ENCODE results near the gene ATP10B.

ATP10B gene

DNA sequence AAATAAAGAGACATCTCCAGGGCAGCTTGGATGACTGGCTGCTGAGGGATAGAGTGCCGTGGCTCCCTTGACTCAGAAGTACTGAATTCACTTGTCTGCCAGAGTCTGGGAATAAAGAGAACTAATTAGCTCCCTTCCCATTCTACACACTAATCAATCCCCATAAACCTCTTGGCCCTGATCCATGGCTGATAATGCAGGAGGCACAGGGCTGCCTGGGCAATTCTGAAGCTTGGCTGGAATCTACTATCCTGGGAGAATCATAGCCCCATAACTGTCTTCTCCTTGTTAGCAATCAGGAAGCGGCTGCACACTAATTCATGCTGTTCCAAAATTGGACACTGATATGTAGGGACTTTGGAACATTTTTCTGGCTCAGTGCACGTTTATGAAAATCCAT lies 232.6 kb downstream of the ATP10B start:
- no peak overlapping the region for H3K4me3 ChIP-seq (replicated peaks; ENCODE audit: low read depth, low read length)
- TF ChIP-seq, protein P1, sequence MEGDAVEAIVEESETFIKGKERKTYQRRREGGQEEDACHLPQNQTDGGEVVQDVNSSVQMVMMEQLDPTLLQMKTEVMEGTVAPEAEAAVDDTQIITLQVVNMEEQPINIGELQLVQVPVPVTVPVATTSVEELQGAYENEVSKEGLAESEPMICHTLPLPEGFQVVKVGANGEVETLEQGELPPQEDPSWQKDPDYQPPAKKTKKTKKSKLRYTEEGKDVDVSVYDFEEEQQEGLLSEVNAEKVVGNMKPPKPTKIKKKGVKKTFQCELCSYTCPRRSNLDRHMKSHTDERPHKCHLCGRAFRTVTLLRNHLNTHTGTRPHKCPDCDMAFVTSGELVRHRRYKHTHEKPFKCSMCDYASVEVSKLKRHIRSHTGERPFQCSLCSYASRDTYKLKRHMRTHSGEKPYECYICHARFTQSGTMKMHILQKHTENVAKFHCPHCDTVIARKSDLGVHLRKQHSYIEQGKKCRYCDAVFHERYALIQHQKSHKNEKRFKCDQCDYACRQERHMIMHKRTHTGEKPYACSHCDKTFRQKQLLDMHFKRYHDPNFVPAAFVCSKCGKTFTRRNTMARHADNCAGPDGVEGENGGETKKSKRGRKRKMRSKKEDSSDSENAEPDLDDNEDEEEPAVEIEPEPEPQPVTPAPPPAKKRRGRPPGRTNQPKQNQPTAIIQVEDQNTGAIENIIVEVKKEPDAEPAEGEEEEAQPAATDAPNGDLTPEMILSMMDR (IDR thresholded peaks at IDR 0.05; ENCODE audit: low read depth, low read length, missing control alignments), result no peak
- DNase-seq (ENCODE audit: extremely low read depth, low read depth), result no peak

DNA sequence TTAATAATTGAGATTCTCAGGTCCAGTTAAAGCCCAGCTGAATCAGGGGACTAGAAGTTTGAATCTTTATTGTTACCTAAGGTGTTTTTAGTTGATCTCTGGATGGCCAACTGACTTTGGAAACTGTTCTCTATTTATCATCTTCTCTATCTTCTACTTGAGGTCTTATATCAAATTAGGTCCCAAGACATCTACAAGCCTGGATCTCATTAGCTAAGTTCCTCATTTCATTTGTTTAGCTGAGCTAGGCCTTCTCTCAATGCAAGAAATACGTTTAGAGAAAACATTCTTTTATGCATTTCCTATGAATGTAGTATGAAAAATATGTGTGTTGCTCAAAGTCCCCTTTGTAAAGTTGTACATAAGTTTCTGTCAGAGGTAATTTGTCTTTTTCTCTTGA lies 233.7 kb downstream of the ATP10B start:
- H3K4me3 ChIP-seq (replicated peaks; ENCODE audit: low read depth, low read length), result no peak overlapping the region
- no peak for DNase-seq (ENCODE audit: extremely low read depth, low read depth)

GRCh38 chr5:160616712-160617497 lies 235.1 kb downstream of the ATP10B start:
- H3K4me3 ChIP-seq (replicated peaks; ENCODE audit: low read depth, low read length), result no peak overlapping the region
- no peak for DNase-seq (ENCODE audit: extremely low read depth, low read depth)
- TF ChIP-seq, protein P1 (IDR thresholded peaks at IDR 0.05; ENCODE audit: low read depth, low read length, missing control alignments), result no peak

More for the DNA sequence above, 233.7 kb downstream of the ATP10B start:
- TF ChIP-seq, protein P1 (IDR thresholded peaks at IDR 0.05; ENCODE audit: low read depth, low read length, missing control alignments), result no peak

DNA sequence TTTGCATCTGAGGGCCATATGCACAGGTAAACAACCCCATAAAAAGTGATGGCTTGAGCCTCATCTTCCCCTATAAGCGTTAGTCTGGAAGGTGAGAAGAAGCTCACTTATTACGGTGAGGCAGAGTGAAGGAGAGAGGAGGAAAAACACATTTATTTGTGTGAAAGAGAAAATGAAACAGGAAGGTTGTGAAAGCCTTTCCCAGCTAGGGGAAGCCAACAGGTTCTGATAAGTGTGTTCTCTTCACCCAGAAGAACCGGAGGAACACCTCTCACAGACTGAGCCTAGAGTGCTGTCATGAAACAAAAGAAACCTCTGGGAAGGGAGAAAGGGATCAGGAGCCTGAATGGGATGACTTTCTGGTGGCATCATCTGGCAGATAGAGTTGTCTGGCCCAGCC lies 237.9 kb downstream of the ATP10B start:
- TF ChIP-seq, protein P1 (IDR thresholded peaks at IDR 0.05; ENCODE audit: low read depth, low read length, missing control alignments), result no peak
- no peak for DNase-seq (ENCODE audit: extremely low read depth, low read depth)
- H3K4me3 ChIP-seq (replicated peaks; ENCODE audit: low read depth, low read length), result no peak overlapping the region

GRCh38 chr5:160605266-160605665 lies 246.7 kb downstream of the ATP10B start:
- TF ChIP-seq, protein P1 (IDR thresholded peaks at IDR 0.05; ENCODE audit: low read depth, low read length, missing control alignments), result no peak
- DNase-seq (ENCODE audit: extremely low read depth, low read depth), result no peak
- no peak overlapping the region for H3K4me3 ChIP-seq (replicated peaks; ENCODE audit: low read depth, low read length)

DNA sequence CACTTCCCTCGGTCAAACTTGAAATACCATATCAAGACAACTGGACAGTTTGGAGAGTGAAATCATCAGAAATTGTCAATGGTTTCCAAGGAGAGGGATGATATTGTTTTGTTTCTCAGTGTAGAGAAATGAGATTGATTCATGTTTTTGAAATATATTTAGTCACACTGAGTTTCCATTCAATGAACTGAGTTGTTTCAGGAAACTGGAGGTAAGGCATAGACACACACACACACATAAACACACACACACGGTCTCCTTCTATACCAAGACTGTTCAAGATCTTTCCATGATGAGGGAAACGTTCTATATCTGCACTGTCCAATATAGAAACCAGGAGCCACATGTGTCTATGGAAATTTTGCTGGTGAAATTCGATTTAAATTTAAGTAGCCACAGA lies 247.5 kb downstream of the ATP10B start:
- DNase-seq (ENCODE audit: extremely low read depth, low read depth), result no peak
- TF ChIP-seq, protein P1 (IDR thresholded peaks at IDR 0.05; ENCODE audit: low read depth, low read length, missing control alignments), result no peak
- no peak overlapping the region for H3K4me3 ChIP-seq (replicated peaks; ENCODE audit: low read depth, low read length)
